Mesodermal cell (in vitro differentiated cells): ENCODE results near the gene STRN3.

Experiments used
- H3K27ac ChIP-seq: 2 replicates; pipeline ENCODE4 v1.7.0; 2013; ENCODE audit warnings: mild to moderate bottlenecking, low read depth, low read length, moderate library complexity; ENCODE audit not compliant: severe bottlenecking
- H3K36me3 ChIP-seq: 2 replicates; pipeline ENCODE4 v1.7.1; 2013; ENCODE audit warnings: mild to moderate bottlenecking, low read length, moderate library complexity; ENCODE audit not compliant: control insufficient read depth, insufficient read depth
- H3K4me1 ChIP-seq: one replicate; pipeline ENCODE4 v1.7.1; 2013; ENCODE audit warnings: mild to moderate bottlenecking, low read length; ENCODE audit not compliant: insufficient read depth, control insufficient read depth, poor library complexity, severe bottlenecking
- H3K4me3 ChIP-seq: 2 replicates; pipeline ENCODE4 v1.7.0; 2013; ENCODE audit warnings: low read length, control low read depth, mild to moderate bottlenecking; ENCODE audit not compliant: insufficient read depth, poor library complexity, severe bottlenecking; ENCODE audit errors: extremely low read depth
- H3K9me3 ChIP-seq: 2 replicates; pipeline ENCODE4 v1.7.1; 2013; ENCODE audit warnings: mild to moderate bottlenecking, low read length, moderate library complexity; ENCODE audit not compliant: control insufficient read depth
- WGBS, 2 experiments: methylation state at CpG; one replicate each; pipeline ENCODE4 v1.1.5; 2013; ENCODE audit warnings: missing lambda C conversion rate in 2 of 2; ENCODE audit not compliant: insufficient coverage in 2 of 2; 5-methylcytosine and 5-hydroxymethylcytosine counted together

STRN3 gene

GRCh38 chr14:30869551-30870155 lies 156.5 kb downstream of the STRN3 start:
- WGBS, 2 experiments, result no CpG with 5 or more reads among the region's 2 CpGs
- Histone ChIP-seq H3K27ac (no peak overlapping the region), H3K4me3 (no peak overlapping the region), H3K36me3 (no peaks in the 10 kb centered on the region), H3K9me3 (no peaks in the 10 kb centered on the region), H3K4me1 (no peaks in the 10 kb centered on the region)

DNA sequence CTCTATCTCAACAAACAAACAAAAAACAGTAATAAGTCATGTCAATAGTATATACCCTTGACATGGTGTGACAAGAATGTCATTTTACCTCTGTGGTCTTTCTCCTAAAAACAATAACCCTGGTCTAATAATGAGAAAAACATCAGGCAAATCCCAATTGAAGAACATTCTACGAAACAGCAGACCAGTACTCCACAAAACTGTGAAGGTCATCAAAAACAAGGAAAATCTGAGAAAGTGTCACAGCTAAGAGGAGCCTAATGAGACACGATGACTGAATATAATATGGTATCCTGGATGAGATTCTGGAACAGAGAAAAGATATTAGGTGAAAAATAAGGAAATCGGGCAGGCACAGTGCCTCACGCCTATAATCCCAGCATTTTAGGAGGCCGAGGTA lies 157.4 kb downstream of the STRN3 start:
- H3K4me1 ChIP-seq, result no peaks in the 10 kb centered on the region
- H3K4me3 ChIP-seq, result no peak overlapping the region
- no peak overlapping the region for H3K27ac ChIP-seq
- no peaks in the 10 kb centered on the region for H3K9me3 ChIP-seq
- WGBS, 2 experiments, result 93 to 94% methylated on average over 3 to 4 of the region's 5 CpGs
- no peaks in the 10 kb centered on the region for H3K36me3 ChIP-seq

DNA sequence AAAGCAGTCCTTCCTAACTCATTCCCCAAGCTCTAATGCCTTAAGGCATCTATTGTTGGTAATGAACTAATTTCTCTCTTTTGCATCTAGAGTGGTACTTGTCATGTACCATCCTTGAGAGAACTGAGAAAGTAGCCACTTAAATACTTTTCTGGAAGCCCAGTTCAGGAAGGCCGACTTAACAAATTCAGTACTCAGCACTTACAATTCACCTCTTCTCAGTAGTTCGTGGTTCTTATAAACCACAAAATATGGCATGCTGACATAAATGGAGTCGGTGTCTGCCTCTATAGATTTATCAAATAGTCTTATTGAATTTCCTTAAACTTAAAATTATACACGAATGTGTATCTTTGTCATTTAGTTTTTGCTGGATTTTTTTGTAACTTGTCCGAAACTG lies 161.2 kb downstream of the STRN3 start:
- Histone ChIP-seq H3K27ac (no peak overlapping the region), H3K9me3 (no peaks in the 10 kb centered on the region), H3K36me3 (no peaks in the 10 kb centered on the region), H3K4me1 (no peaks in the 10 kb centered on the region), H3K4me3 (no peak overlapping the region)
- WGBS, 2 experiments, result 86 to 100% methylated on average over 1 to 2 of the region's 5 CpGs

DNA sequence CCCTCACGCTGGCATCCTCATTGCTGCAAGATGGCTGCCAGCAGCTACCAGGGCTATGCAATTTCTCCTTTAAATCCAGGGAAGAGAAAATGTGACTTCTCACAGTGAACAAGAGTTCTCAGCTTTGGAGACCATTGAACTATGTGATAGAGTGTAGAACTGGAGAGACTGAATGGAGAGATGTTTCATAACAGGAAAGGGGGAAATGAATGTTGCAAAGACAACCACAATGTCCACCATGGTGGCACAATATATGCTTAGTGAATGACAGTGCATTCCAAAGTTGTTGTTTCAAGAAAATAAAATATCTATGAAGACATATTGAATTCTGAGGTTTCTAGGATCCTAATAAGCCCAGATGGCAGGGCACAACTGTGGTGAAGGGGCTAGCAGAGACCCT lies 165.0 kb downstream of the STRN3 start:
- Histone ChIP-seq H3K4me1 (no peaks in the 10 kb centered on the region), H3K9me3 (no peaks in the 10 kb centered on the region), H3K36me3 (no peaks in the 10 kb centered on the region), H3K27ac (no peak overlapping the region), H3K4me3 (no peak overlapping the region)
- 100% methylated on average over 1 of the region's 1 CpG for WGBS, 2 experiments

DNA sequence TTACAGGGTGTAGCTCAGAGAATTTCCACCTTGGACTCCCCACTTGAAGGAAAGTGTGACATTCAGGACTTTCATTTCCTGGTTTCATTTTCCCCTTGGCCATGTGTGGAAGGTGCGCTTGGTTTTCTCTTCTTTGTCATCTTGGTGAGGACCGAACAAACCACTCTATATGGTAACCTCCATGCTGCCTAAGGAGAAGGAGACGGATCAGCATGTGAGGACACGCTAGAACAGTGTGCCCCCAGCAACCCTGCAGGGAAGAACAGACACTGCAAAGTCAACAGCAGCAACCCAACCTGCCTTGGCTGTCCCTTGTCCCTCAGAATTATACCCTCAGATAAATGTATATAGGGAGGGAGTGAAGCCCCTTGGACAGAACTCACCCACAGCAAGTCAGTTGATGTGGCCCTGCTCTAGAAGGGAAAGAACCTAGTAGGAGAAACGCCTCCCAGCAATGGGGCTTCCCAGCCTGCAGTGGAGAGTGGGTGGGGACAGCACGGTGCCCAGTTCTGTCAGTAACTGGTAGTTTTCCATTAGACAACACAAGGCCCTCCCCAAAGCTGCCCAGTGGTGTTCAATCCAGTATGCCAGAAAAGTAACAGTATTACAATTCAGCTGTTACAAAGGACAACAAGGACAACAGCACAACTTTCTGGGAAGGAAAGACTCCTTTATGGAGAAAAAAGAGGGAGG lies 170.7 kb downstream of the STRN3 start:
- H3K36me3 ChIP-seq, result no peaks in the 10 kb centered on the region
- H3K4me1 ChIP-seq, result no peaks in the 10 kb centered on the region
- no peak overlapping the region for H3K4me3 ChIP-seq
- 80 to 100% methylated on average over 2 of the region's 6 CpGs for WGBS, 2 experiments
- no peaks in the 10 kb centered on the region for H3K9me3 ChIP-seq
- H3K27ac ChIP-seq, result no peak overlapping the region

DNA sequence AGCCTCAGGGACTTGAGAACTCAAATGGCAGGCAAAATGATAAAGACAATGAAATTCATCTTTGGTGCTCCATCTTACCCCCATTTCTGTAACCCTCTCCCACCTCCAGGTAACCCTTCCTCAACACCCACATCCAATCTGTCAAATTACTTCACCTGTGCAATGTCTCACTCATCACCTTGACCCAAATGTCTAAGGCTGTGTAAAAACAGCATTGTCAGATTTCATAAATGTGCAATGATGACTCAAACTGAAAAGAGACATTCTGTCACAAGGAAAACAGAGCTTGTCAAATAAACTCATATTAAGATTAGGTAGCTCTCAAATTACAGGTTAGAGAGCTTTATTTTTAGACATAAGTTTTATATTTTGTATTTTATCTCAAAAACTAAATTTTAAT lies 171.7 kb downstream of the STRN3 start:
- no peak overlapping the region for H3K27ac ChIP-seq
- no peak overlapping the region for H3K4me3 ChIP-seq
- H3K9me3 ChIP-seq, result no peaks in the 10 kb centered on the region

DNA sequence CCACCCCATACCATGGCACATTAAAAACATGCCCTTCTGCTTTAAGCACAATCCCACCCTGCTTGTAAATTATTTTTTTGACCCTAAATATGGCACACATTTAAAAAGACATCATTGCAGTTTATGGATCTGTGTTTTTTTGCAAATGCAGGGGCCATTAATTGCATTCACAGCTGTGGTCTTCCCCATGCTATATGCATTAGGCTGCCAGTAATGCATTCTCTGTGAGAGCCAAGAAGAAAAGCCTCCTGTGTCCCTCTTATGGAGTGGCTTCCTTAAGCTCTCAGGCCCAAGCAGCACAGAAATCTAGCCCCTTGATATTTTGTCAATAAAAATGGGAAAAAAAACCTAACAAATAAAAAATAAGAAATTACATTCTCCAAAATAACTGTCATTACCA lies 172.2 kb downstream of the STRN3 start:
- Histone ChIP-seq H3K27ac (no peak overlapping the region), H3K4me3 (no peak overlapping the region), H3K9me3 (no peaks in the 10 kb centered on the region), H3K4me1 (no peaks in the 10 kb centered on the region), H3K36me3 (no peaks in the 10 kb centered on the region)

More for the DNA sequence above, 171.7 kb downstream of the STRN3 start:
- no peaks in the 10 kb centered on the region for H3K36me3 ChIP-seq
- H3K4me1 ChIP-seq, result no peaks in the 10 kb centered on the region

- Histone ChIP-seq H3K27ac (no peak overlapping the region), H3K36me3 (no peaks in the 10 kb centered on the region), H3K9me3 (no peaks in the 10 kb centered on the region), H3K4me1 (no peaks in the 10 kb centered on the region), H3K4me3 (no peak overlapping the region)
- 67 to 100% methylated on average over 1 of the region's 1 CpG for WGBS, 2 experiments
These were observed 176.2 kb downstream of the STRN3 start for GRCh38 chr14:30849983-30850382.

DNA sequence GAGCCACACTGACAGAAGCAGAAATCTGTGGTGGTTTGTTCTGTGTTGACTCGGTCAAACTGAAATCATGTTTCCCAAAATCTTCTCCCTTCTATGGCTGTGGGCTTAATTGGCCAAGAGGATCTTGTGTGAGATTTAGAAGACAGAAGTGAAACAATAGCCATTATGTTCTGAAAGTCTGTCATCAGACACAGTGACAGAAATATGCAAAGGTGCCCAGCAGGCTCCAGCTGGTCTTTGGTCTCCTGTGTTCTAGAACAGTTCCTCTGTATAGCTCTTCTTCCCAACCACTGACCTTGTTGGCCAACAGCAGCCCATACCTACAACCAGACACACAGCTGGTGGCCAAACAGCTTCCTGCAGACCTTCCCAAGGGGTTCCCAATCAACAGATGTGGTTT lies 176.8 kb downstream of the STRN3 start:
- Histone ChIP-seq H3K9me3 (no peaks in the 10 kb centered on the region), H3K27ac (no peak overlapping the region), H3K4me1 (no peaks in the 10 kb centered on the region), H3K36me3 (no peaks in the 10 kb centered on the region), H3K4me3 (no peak overlapping the region)
- no CpG with 5 or more reads among the region's 1 CpG for WGBS, 2 experiments

GRCh38 chr14:30848449-30849240 lies 177.5 kb downstream of the STRN3 start:
- Histone ChIP-seq H3K4me3 (no peak overlapping the region), H3K9me3 (no peaks in the 10 kb centered on the region), H3K4me1 (no peaks in the 10 kb centered on the region), H3K36me3 (no peaks in the 10 kb centered on the region), H3K27ac (no peak overlapping the region)
- WGBS, 2 experiments, result 50 to 100% methylated on average over 1 of the region's 4 CpGs
